Fibroblast of lung (primary cell): ENCODE results near the gene GALNT12. TPM values are rescaled to one million over a fixed set of nuclear protein-coding genes. Genes with fewer than 3 reads are reported as not detected.
A peak's percentile ranks its signal among the peaks of the same experiment; 100 is the strongest.

Source experiments
- DNase-seq, 2 donors: peaks; one replicate each; pipeline versions ENCODE4 v3.0.0 to v3.0.0-alpha.2; 2010; ENCODE audit warnings: low read depth in 2 of 2
- H2AFZ ChIP-seq: 2 replicates; pipeline ENCODE4 v1.5.1; 2012; ENCODE audit warnings: low read length, control low read depth, inconsistent platforms
- H3K27ac ChIP-seq: 2 replicates; pipeline ENCODE4 v1.5.1; 2011; ENCODE audit warnings: low read length, control low read depth; ENCODE audit not compliant: insufficient read depth
- H3K27me3 ChIP-seq: 2 replicates; pipeline ENCODE4 v1.5.1; 2011; ENCODE audit warnings: mild to moderate bottlenecking, low read length; ENCODE audit not compliant: control insufficient read depth, insufficient read depth
- H3K36me3 ChIP-seq: 2 replicates; pipeline ENCODE4 v1.5.1; 2011; ENCODE audit warnings: low read length; ENCODE audit not compliant: control insufficient read depth, insufficient read depth
- H3K4me1 ChIP-seq: 2 replicates; pipeline ENCODE4 v1.5.1; 2011; ENCODE audit warnings: low read length; ENCODE audit not compliant: control insufficient read depth, insufficient read depth; ENCODE audit errors: extremely low read depth
- H3K4me2 ChIP-seq: 2 replicates; pipeline ENCODE4 v1.5.1; 2011; ENCODE audit warnings: low read length, control low read depth; ENCODE audit not compliant: insufficient read depth; ENCODE audit errors: extremely low read depth
- H3K4me3 ChIP-seq, 4 experiments: fragments of 200-600 bp in 1 of 4; sonication (generic) in 1 of 4; replicated peaks in 1 of 4; 2 replicates each; pipeline ENCODE4 v1.5.1; 2011 to 2016; ENCODE audit warnings: low read length in 4 of 4, low read depth in 3 of 4, mild to moderate bottlenecking in 3 of 4, control low read depth in 2 of 4, inconsistent platforms in 1 of 4, mixed read lengths in 1 of 4; ENCODE audit not compliant: insufficient read depth in 1 of 4; ENCODE audit errors: control extremely low read depth in 1 of 4
- H3K79me2 ChIP-seq: 2 replicates; pipeline ENCODE4 v1.5.1; 2012; ENCODE audit warnings: mild to moderate bottlenecking, low read length, inconsistent platforms; ENCODE audit not compliant: control insufficient read depth, insufficient read depth
- H3K9ac ChIP-seq: 2 replicates; pipeline ENCODE4 v1.5.1; 2011; ENCODE audit warnings: mild to moderate bottlenecking, low read length, control low read depth; ENCODE audit not compliant: insufficient read depth
- H3K9me3 ChIP-seq: 2 replicates; pipeline ENCODE4 v1.5.1; 2012; ENCODE audit warnings: low read depth, low read length; ENCODE audit not compliant: control insufficient read depth, insufficient read depth
- H4K20me1 ChIP-seq: 2 replicates; pipeline ENCODE4 v1.5.1; 2011; ENCODE audit warnings: low read length; ENCODE audit not compliant: control insufficient read depth, insufficient read depth; ENCODE audit errors: extremely low read depth
- CTCF ChIP-seq, 2 donors: IDR thresholded peaks in 1 of 2; conservative IDR thresholded peaks in 1 of 2; 1 replicate in 1 of 2; 2 replicates in 1 of 2; pipeline ENCODE4 v1.5.1; 2011 to 2012; ENCODE audit warnings: low read length in 2 of 2, control low read depth in 1 of 2, inconsistent platforms in 1 of 2, low read depth in 1 of 2, mild to moderate bottlenecking in 1 of 2
- EZH2 ChIP-seq: IDR thresholded peaks from 2 replicates; pipeline ENCODE4 v1.5.1; 2012; ENCODE audit warnings: low read length, control low read depth, mild to moderate bottlenecking; ENCODE audit errors: missing control alignments
- polyA plus RNA-seq, 2 donors: library from polyadenylated mRNA; depleted of rRNA in 1 of 2; stranded (reverse) in 1 of 2; unstranded in 1 of 2; fragments of >200 nt; gene quantifications; 2 replicates each; pipeline ENCODE4 v1.2.1, GENCODE V29; 2011 to 2012; ENCODE audit warnings: missing spikeins in 1 of 2
- total RNA-seq: library from RNA; depleted of rRNA; stranded (reverse); fragments of >200 nt; gene quantifications from 2 replicates; pipeline ENCODE4 v1.2.1, GENCODE V29; 2014

Gene GALNT12
- total and polyA plus RNA-seq, 2 donors (not counting 1 experiment from before 2014, with no cell fraction given) = 9.4 to 18.2 TPM

GRCh38 chr9:98774746-98775145, 32.7 kb upstream of the GALNT12 start:
- no peak overlapping the region for H3K4me2 ChIP-seq
- no peaks in the 10 kb centered on the region for H3K27me3 ChIP-seq
- TF ChIP-seq CTCF (conservative IDR thresholded peaks at IDR 0.05 in 1 of 2, IDR thresholded peaks at IDR 0.05 in 1 of 2; ENCODE audit: low read depth in 1 of 2, low read length in 2 of 2) (peak; percentile 46 to 54), EZH2 (no peak)
- H3K4me3 ChIP-seq = no peak overlapping the region
- no peak overlapping the region for H3K27ac ChIP-seq
- no peaks in the 10 kb centered on the region for H3K79me2 ChIP-seq
- DNase-seq = no peak
- H2AFZ ChIP-seq = no peak overlapping the region
- H3K4me1 ChIP-seq = no peaks in the 10 kb centered on the region
- peaks cover 2% of the 10 kb centered on the region for H3K36me3 ChIP-seq
- no peak overlapping the region for H3K9ac ChIP-seq
- H4K20me1 ChIP-seq = no peaks in the 10 kb centered on the region
- H3K9me3 ChIP-seq = no peaks in the 10 kb centered on the region

- Histone ChIP-seq H3K4me2 (no peak overlapping the region), H3K36me3 (peaks cover 2% of the 10 kb centered on the region), H4K20me1 (no peaks in the 10 kb centered on the region), H3K27ac (no peak overlapping the region), H3K9ac (no peak overlapping the region), H3K9me3 (no peaks in the 10 kb centered on the region), H3K4me3 (no peak overlapping the region), H2AFZ (no peak overlapping the region), H3K27me3 (no peaks in the 10 kb centered on the region), H3K4me1 (no peaks in the 10 kb centered on the region), H3K79me2 (no peaks in the 10 kb centered on the region)
- TF ChIP-seq EZH2 (no peak), CTCF (conservative IDR thresholded peaks at IDR 0.05 in 1 of 2, IDR thresholded peaks at IDR 0.05 in 1 of 2; ENCODE audit: low read depth in 1 of 2, low read length in 2 of 2) (peak; percentile 81 to 86)
- peak; percentile 62 to 81 for DNase-seq
Observed at GRCh38 chr9:98775831-98776441, 31.5 kb upstream of the GALNT12 start.

GRCh38 chr9:98777618-98778017, 29.9 kb upstream of the GALNT12 start:
- Histone ChIP-seq H3K4me1 (no peaks in the 10 kb centered on the region), H4K20me1 (no peaks in the 10 kb centered on the region), H3K9me3 (no peaks in the 10 kb centered on the region), H3K27me3 (no peaks in the 10 kb centered on the region), H3K36me3 (peaks cover 4% of the 10 kb centered on the region), H3K27ac (no peak overlapping the region), H3K4me3 (no peak overlapping the region), H2AFZ (no peak overlapping the region), H3K9ac (no peak overlapping the region), H3K79me2 (no peaks in the 10 kb centered on the region), H3K4me2 (no peak overlapping the region)
- no peak for DNase-seq
- TF ChIP-seq CTCF (conservative IDR thresholded peaks at IDR 0.05 in 1 of 2, IDR thresholded peaks at IDR 0.05 in 1 of 2; ENCODE audit: low read depth in 1 of 2, low read length in 2 of 2) (no peak), EZH2 (no peak)
